ENCODE results near the gene SCAMP2. TPM values are rescaled to one million over a fixed set of nuclear protein-coding genes. Genes with fewer than 3 reads are reported as not detected.

SCAMP2 gene
- total RNA-seq (2022; extraction: Qiagen RNA extraction; ENCODE audit: low read depth): 54.4 to 68.8 TPM (median 65.9 TPM) in 5 replicates

DNA sequence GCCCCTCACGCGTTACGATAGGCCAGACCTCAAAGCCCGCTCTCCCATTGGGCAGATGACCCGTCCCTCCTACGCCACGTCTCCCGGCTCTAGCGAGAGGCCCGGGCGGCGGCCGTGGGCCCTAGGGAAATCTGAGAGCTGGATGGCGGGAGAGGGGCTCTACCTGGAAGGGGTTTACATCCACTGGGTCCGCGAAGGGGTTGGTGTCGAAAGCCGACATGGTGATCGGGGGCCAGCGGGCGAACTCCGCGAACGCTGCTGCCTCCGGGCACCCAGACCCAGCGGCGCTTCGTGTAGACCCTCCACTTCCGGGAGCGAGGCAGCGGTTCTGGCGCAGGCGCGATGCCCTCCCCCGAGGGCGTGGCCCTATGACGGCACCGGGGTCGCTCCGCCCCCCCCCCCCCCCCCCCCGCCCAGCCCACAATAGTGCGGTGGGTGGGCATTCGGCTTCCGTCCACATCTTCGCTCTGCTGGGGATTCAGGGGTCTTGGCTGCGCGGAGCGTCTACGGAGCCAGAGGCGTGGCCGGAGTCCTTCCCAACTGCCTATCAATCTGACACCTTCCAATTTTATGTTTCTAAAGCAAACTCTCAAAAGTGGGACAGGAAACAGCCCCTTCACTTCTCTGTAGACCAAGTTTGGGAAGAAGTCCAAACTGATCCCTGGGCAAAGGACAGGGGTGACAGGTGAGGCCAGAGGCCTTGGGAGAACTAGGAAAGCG, at the start of gene SCAMP2:
Gene SCAMP2 (minus strand): TSS at position 330 of the 720 bp plus-strand sequence. CDS start 110 bp downstream, at position 220.

DNA sequence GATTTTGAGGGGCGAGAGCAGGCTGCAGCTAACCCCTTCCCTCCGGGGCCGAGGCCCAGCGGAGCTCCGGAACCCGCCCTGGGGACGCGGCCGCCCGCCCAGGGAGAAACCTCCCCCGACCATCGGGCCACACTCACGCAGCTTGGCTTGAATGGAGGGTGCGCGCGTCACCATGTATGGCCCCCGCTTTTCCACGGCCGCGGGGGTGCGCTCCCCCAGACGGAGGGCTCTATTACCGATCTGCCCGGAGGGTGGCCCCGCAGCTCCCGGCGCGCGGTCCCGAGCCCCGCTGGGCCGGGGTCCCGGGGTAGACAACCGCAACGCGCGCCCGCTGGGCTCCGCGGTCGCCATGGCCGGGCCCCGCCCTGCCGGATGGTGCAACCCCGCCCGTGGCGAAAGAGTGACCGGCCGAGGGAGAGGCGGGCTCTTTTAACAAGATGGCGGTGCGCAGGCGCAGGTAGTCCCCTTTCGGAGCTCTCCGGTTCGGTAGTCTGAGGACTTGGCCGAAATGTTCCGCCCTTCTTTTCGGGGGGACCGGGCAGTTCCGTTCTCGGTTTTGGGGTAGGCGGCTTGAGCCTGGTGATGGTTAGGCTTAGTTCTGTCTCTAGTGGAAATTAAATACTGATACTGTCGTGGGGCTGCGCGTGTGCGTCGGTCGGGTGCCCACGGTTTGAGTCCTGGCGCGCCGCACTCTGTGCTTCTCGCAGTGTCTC, 33.4 kb upstream of the SCAMP2 start, which contains the start of gene FAM219B:
Gene FAM219B (minus strand): TSS at position 402 of the 713 bp plus-strand sequence. CDS start 51 bp downstream, at position 351.

GRCh38 chr15:74889883-74890664, 16.9 kb upstream of the SCAMP2 start, which contains the start of gene MPI:
TSS of gene MPI (plus strand) at chr15:74890042. CDS start at chr15:74890074, 32 bp downstream.

GRCh38 chr15:74842581-74843444, 30.4 kb downstream of the SCAMP2 start, which contains the start of gene ULK3:
TSS of gene ULK3 (minus strand) at chr15:74843156. CDS start at chr15:74843105, 51 bp downstream.

DNA sequence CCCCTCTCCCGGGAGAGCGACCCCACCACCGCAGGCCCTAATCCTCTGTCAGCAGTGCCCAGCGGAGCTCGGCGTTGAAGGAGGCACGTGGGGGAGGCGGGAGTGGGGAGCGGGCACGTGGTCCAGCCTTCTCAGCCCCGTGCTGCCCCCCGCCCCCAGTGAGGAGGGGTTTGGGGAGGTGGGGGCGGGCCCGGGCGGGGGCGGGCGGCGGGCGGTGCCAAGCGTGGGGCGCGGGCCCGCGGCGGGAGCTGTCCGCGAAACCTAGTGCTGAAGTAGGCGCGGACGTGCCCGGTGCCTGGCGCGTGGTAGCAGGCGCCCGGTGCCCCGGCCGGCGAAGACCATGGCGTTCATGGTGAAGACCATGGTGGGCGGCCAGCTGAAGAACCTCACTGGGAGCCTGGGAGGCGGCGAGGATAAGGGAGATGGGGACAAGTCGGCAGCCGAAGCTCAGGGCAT, 46.8 kb downstream of the SCAMP2 start, which contains the start of gene CPLX3:
Gene CPLX3 (plus strand): TSS at position 264 of the 456 bp plus-strand sequence. CDS start 77 bp downstream, at position 341.

GRCh38 chr15:74812533-74812932, 60.6 kb downstream of the SCAMP2 start, which contains the start of gene LMAN1L:
TSS of gene LMAN1L (plus strand) at chr15:74812835. CDS start at chr15:74812855, 20 bp downstream.

Other genes starting within 250 kb of the SCAMP2 start
- 17.1 to 23.2 TPM (median 19.0 TPM) in 5 replicates for gene EDC3, start 177.3 kb downstream of the SCAMP2 start, total RNA-seq (2022; extraction: Qiagen RNA extraction; ENCODE audit: low read depth)
- gene CYP1A1, start 147.8 kb downstream of the SCAMP2 start, total RNA-seq (2022; extraction: Qiagen RNA extraction; ENCODE audit: low read depth): 1.1 to 2.3 TPM (median 1.7 TPM) in 5 replicates
- gene CYP1A2, start 124.5 kb downstream of the SCAMP2 start, total RNA-seq (2022; extraction: Qiagen RNA extraction; ENCODE audit: low read depth): 0.05 TPM in 1 of 5 replicates, not detected in the others
- gene CSK, start 91.3 kb downstream of the SCAMP2 start, total RNA-seq (2022; extraction: Qiagen RNA extraction; ENCODE audit: low read depth): 55.9 to 67.4 TPM (median 62.0 TPM) in 5 replicates
- not detected in 5 replicates for gene LMAN1L, start 60.5 kb downstream of the SCAMP2 start, total RNA-seq (2022; extraction: Qiagen RNA extraction; ENCODE audit: low read depth)
- 0.07 to 0.13 TPM in 2 of 5 replicates, not detected in the others for gene CPLX3, start 46.7 kb downstream of the SCAMP2 start, total RNA-seq (2022; extraction: Qiagen RNA extraction; ENCODE audit: low read depth)
- gene ULK3, start 30.2 kb downstream of the SCAMP2 start, total RNA-seq (2022; extraction: Qiagen RNA extraction; ENCODE audit: low read depth): 29.2 to 34.6 TPM (median 32.7 TPM) in 5 replicates
- gene MPI, start 16.7 kb upstream of the SCAMP2 start, total RNA-seq (2022; extraction: Qiagen RNA extraction; ENCODE audit: low read depth): 27.2 to 38.6 TPM (median 30.2 TPM) in 5 replicates
- gene FAM219B, start 33.5 kb upstream of the SCAMP2 start, total RNA-seq (2022; extraction: Qiagen RNA extraction; ENCODE audit: low read depth): 30.1 to 38.8 TPM (median 36.4 TPM) in 5 replicates
- gene COX5A, start 64.7 kb upstream of the SCAMP2 start, total RNA-seq (2022; extraction: Qiagen RNA extraction; ENCODE audit: low read depth): 525 to 634 TPM (median 565 TPM) in 5 replicates
- 22.1 to 29.5 TPM (median 27.1 TPM) in 5 replicates for gene RPP25, start 83.4 kb upstream of the SCAMP2 start, total RNA-seq (2022; extraction: Qiagen RNA extraction; ENCODE audit: low read depth)
- gene SCAMP5, start 122.2 kb upstream of the SCAMP2 start, total RNA-seq (2022; extraction: Qiagen RNA extraction; ENCODE audit: low read depth): 10.1 to 14.2 TPM (median 12.0 TPM) in 5 replicates
- gene PPCDC, start 150.2 kb upstream of the SCAMP2 start, total RNA-seq (2022; extraction: Qiagen RNA extraction; ENCODE audit: low read depth): 12.4 to 18.3 TPM (median 16.6 TPM) in 5 replicates

Measured in A549 treated with GW870086 at 1 μM for 4 hours (cell line).